Mesendoderm (in vitro differentiated cells): ENCODE data around the gene CPEB2.
"Not testable (repeated sequence)": the region's sequence is repeated elsewhere in the genome, so short reads cannot be mapped to it uniquely, and the experiment has no call there.

Experiments
- DNase-seq: peaks from one replicate; pipeline ENCODE4 v3.0.0; 2013
- H2AK5ac ChIP-seq: 2 replicates; pipeline ENCODE4 v1.6.1; 2013; ENCODE audit warnings: low read length, inconsistent platforms
- H2BK120ac ChIP-seq: 2 replicates; pipeline ENCODE4 v1.6.1; 2013; ENCODE audit warnings: low read depth, mild to moderate bottlenecking, low read length, moderate library complexity, mixed read lengths
- H2BK15ac ChIP-seq: replicated peaks from 2 replicates; pipeline ENCODE4 v1.6.1; 2013; ENCODE audit warnings: low read depth, mild to moderate bottlenecking, moderate library complexity
- H2BK5ac ChIP-seq: 2 replicates; pipeline ENCODE4 v1.6.1; 2013; ENCODE audit warnings: low read length, inconsistent platforms
- H3K18ac ChIP-seq: 2 replicates; pipeline ENCODE4 v1.6.1; 2013; ENCODE audit warnings: mild to moderate bottlenecking, low read length, mixed read lengths
- H3K23ac ChIP-seq: one replicate; pipeline ENCODE4 v1.6.1; 2013; ENCODE audit warnings: low read length
- H3K27ac ChIP-seq: 2 replicates; pipeline ENCODE4 v1.5.1; 2013; ENCODE audit warnings: low read depth, mild to moderate bottlenecking, inconsistent platforms, low read length, moderate library complexity
- H3K27me3 ChIP-seq: 2 replicates; pipeline ENCODE4 v1.6.1; 2013; ENCODE audit warnings: low read length, control low read depth, mild to moderate bottlenecking, inconsistent platforms; ENCODE audit not compliant: insufficient read depth, poor library complexity
- H3K36me3 ChIP-seq: 2 replicates; pipeline ENCODE4 v1.6.1; 2013; ENCODE audit warnings: low read length, inconsistent platforms; ENCODE audit not compliant: control insufficient read depth, insufficient read depth
- H3K4ac ChIP-seq: one replicate; pipeline ENCODE4 v1.6.1; 2013; ENCODE audit warnings: low read depth, mild to moderate bottlenecking, low read length, moderate library complexity
- H3K4me1 ChIP-seq: 2 replicates; pipeline ENCODE4 v1.6.1; 2013; ENCODE audit warnings: low read depth, low read length, inconsistent platforms; ENCODE audit not compliant: control insufficient read depth
- H3K4me2 ChIP-seq: 2 replicates; pipeline ENCODE4 v1.6.1; 2013; ENCODE audit warnings: low read length
- H3K4me3 ChIP-seq: 2 replicates; pipeline ENCODE4 v1.5.1; 2013; ENCODE audit warnings: mild to moderate bottlenecking, low read length
- H3K56ac ChIP-seq: one replicate; pipeline ENCODE4 v1.6.1; 2013; ENCODE audit warnings: low read length
- H3K79me1 ChIP-seq: 2 replicates; pipeline ENCODE4 v1.6.1; 2013; ENCODE audit warnings: low read length, inconsistent platforms
- H3K79me2 ChIP-seq: 2 replicates; pipeline ENCODE4 v1.6.1; 2013; ENCODE audit warnings: mild to moderate bottlenecking, low read length; ENCODE audit not compliant: control insufficient read depth, insufficient read depth
- H3K9ac ChIP-seq: 2 replicates; pipeline ENCODE4 v1.6.1; 2013; ENCODE audit warnings: low read length, inconsistent platforms
- H4K5ac ChIP-seq: one replicate; pipeline ENCODE4 v1.6.1; 2013; ENCODE audit warnings: low read length
- H4K8ac ChIP-seq: one replicate; pipeline ENCODE4 v1.6.1; 2013; ENCODE audit warnings: low read depth, mild to moderate bottlenecking, control low read depth, low read length, moderate library complexity
- WGBS: extraction: QIAGEN DNeasy Blood & Tissue Kit; methylation state at CpG from one replicate; pipeline ENCODE4 v1.1.7; 2013; ENCODE audit warnings: low lambda C conversion rate, missing lambda C conversion rate; ENCODE audit not compliant: insufficient coverage; ENCODE audit errors: extremely low coverage; 5-methylcytosine and 5-hydroxymethylcytosine counted together

Gene CPEB2

DNA sequence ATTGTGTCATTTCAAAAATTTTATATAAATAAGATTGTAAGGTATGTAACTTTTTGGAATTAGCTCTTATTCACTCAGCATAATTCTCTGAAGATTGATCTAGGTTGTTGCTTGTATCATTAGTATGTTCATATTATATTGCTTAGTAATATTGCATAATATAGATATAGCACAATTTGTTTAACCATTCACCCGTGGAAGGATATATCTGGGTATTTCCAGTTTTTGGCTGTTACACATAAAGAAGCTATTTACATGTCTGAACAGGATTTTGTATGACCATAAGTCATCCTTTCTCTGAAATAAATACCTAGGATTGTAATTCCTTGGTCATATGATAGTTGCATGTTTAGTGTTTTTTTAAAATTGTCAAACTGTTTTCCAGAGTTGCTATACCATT is 82.5 kb downstream of the CPEB2 start:
- Histone ChIP-seq H3K9ac (no peak overlapping the region), H4K8ac (no peak overlapping the region), H3K4ac (no peak overlapping the region), H3K27ac (no peak overlapping the region), H2BK5ac (no peak overlapping the region), H3K18ac (no peak overlapping the region), H2AK5ac (no peak overlapping the region), H3K4me2 (no peak overlapping the region), H3K23ac (no peak overlapping the region), H2BK120ac (no peak overlapping the region), H3K4me3 (no peak overlapping the region), H2BK15ac (no peak overlapping the region), H3K27me3 (no peaks in the 10 kb centered on the region), H3K36me3 (no peaks in the 10 kb centered on the region), H3K79me1 (no peaks in the 10 kb centered on the region), H4K5ac (no peak overlapping the region), H3K56ac (no peak overlapping the region), H3K4me1 (no peaks in the 10 kb centered on the region), H3K79me2 (no peaks in the 10 kb centered on the region)
- WGBS = no CpG with 5 or more reads among the region's 1 CpG
- DNase-seq = no peak

DNA sequence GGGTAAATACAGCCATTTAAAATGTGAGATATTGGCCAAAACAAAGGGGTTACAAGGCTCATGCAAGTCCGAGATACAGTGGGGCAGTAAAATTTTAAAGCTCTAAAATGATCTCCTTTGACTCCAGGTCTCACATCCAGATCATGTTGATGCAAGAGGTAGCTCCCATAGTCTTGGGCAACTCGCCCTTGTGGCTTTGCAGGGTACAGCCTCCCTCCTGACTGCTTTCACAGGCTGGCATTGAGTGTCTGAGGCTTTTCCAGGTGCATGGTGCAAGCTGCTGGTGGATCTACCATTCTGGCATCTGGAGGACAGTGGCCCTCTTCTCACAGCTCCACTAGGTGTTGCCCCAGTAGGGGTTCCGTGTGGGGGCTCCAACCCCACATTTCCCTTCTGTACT is 83.5 kb downstream of the CPEB2 start:
- H3K56ac ChIP-seq, H2BK5ac ChIP-seq, H3K18ac ChIP-seq, H3K4ac ChIP-seq, H2BK15ac ChIP-seq, H3K4me2 ChIP-seq, H2BK120ac ChIP-seq, H4K5ac ChIP-seq, H3K9ac ChIP-seq, H3K79me2 ChIP-seq, H3K27me3 ChIP-seq, H3K4me3 ChIP-seq, H3K36me3 ChIP-seq, H3K79me1 ChIP-seq, H3K4me1 ChIP-seq, H3K23ac ChIP-seq, DNase-seq, H4K8ac ChIP-seq, H2AK5ac ChIP-seq, H3K27ac ChIP-seq: not testable (repeated sequence)
- WGBS = no CpG with 5 or more reads among the region's 3 CpGs

DNA sequence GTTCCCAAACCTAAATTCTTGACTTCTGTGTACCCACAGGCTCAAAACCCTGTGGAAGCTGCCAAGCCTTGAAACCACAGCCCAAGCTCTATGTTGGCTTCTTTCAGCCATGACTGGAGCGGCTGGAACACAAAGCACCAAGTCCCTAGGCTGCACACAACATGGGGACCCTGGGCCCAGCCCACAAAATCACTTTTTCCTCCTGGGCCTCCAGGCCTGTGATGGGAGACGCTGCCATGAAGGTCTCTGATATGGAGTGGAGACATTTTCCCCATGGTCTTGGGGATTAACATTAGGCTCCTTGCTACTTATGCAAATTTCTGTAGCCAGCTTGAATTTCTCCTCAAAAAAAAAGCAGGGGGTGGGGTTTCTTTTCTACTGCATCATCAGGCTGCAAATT is 84.0 kb downstream of the CPEB2 start:
- not testable (repeated sequence) for H2AK5ac ChIP-seq, DNase-seq, H3K36me3 ChIP-seq, H2BK120ac ChIP-seq, H3K27me3 ChIP-seq, H4K5ac ChIP-seq, H3K79me1 ChIP-seq, H3K4me3 ChIP-seq, H3K4me1 ChIP-seq, H4K8ac ChIP-seq, H3K4me2 ChIP-seq, H3K56ac ChIP-seq, H3K18ac ChIP-seq, H3K23ac ChIP-seq, H2BK5ac ChIP-seq, H3K4ac ChIP-seq, H3K9ac ChIP-seq, H3K27ac ChIP-seq, H3K79me2 ChIP-seq, H2BK15ac ChIP-seq
- WGBS = no CpG with 5 or more reads among the region's 2 CpGs

DNA sequence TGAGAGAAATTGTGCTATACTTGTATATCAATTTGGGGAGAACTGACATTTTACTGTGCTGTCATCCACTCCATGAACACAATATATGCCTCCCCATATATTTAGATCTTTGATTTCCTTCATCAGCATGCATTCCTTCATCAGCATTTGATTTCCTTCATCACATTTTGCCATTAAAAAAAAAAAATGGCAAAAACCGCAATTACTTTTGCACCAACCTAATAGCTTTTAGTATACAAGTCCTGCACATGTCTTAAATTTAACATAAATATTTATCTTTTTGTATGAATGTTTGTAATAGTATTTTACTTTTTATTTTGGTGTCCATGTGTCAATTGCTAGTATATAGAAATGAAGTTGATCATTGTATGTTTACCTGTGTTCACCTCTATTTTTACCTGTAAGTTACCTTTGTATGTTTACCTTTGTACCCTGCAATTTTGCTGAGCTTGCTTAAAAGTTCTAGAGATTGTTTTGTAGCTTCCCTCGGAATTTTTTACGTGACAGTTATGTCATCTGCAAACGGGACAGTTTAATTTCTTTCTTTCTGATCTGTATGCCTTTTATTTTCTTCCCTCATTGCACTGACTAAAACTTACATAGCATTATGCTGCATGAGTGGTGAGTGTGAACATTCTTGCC is 86.2 kb downstream of the CPEB2 start:
- no CpG with 5 or more reads among the region's 4 CpGs for WGBS

DNA sequence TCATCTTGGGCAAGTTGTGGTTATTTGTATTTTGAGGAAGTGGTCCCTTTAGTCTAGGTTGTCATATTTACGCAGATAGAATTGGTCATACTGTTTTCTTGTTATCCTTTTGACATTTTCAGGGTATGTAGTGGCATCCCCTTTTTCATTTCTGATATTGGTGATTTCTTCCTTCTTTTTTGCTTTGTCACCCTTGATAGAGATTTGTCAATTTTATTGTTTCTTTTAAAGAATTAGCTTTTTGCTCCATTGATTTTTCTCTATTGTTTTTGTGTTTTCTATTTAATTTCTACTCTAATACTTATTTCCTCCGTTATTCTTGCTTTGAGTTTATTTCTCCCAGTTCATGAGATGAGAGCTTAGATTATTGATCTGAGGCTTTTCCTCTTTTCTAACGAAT is 87.7 kb downstream of the CPEB2 start:
- DNase-seq = no peak
- H2BK120ac ChIP-seq = no peak overlapping the region
- no peak overlapping the region for H3K4ac ChIP-seq
- no peak overlapping the region for H3K4me3 ChIP-seq
- no peak overlapping the region for H2BK15ac ChIP-seq
- H3K27me3 ChIP-seq = no peaks in the 10 kb centered on the region
- no peak overlapping the region for H3K27ac ChIP-seq
- H4K8ac ChIP-seq = no peak overlapping the region
- no peaks in the 10 kb centered on the region for H3K4me1 ChIP-seq
- H3K36me3 ChIP-seq = no peaks in the 10 kb centered on the region
- no peak overlapping the region for H2BK5ac ChIP-seq
- no peak overlapping the region for H4K5ac ChIP-seq
- no peak overlapping the region for H2AK5ac ChIP-seq
- no peak overlapping the region for H3K56ac ChIP-seq
- H3K79me2 ChIP-seq = no peaks in the 10 kb centered on the region
- no peak overlapping the region for H3K23ac ChIP-seq
- no peak overlapping the region for H3K9ac ChIP-seq
- no peak overlapping the region for H3K18ac ChIP-seq
- no peak overlapping the region for H3K4me2 ChIP-seq
- H3K79me1 ChIP-seq = no peaks in the 10 kb centered on the region
- WGBS = no CpG with 5 or more reads among the region's 3 CpGs

More for the DNA sequence above, 86.2 kb downstream of the CPEB2 start:
- Histone ChIP-seq H3K4ac (no peak overlapping the region), H3K23ac (no peak overlapping the region), H3K4me1 (no peaks in the 10 kb centered on the region), H3K79me2 (no peaks in the 10 kb centered on the region), H3K79me1 (no peaks in the 10 kb centered on the region), H2BK5ac (no peak overlapping the region), H2BK120ac (no peak overlapping the region), H3K56ac (no peak overlapping the region), H2AK5ac (no peak overlapping the region), H3K4me2 (no peak overlapping the region), H2BK15ac (no peak overlapping the region), H3K27ac (no peak overlapping the region), H3K9ac (no peak overlapping the region), H3K4me3 (no peak overlapping the region), H3K27me3 (no peaks in the 10 kb centered on the region), H3K18ac (no peak overlapping the region), H4K5ac (no peak overlapping the region), H4K8ac (no peak overlapping the region), H3K36me3 (no peaks in the 10 kb centered on the region)
- DNase-seq = no peak

DNA sequence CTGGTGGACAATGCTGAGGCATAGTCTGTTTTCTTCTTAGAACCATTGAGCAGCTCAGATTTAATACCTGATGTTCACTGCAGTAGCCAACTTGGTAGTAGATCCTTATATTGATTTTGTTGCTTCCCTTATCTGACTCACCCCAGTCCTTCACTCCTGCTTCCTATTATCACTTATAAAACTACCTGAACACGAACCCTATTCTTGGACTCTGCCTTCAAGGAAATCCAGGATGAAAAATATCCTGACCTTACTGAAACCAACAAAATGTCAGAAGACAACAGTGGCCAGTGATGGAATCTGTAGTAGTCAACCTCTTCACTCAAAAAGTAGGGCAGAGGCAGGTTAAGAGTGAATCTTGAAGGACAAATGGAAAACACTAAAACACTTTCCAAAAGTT is 98.1 kb downstream of the CPEB2 start:
- H4K5ac ChIP-seq = no peak overlapping the region
- no peak overlapping the region for H3K9ac ChIP-seq
- H3K4me3 ChIP-seq = no peak overlapping the region
- no peaks in the 10 kb centered on the region for H3K79me1 ChIP-seq
- no peak overlapping the region for H3K4me2 ChIP-seq
- no peak overlapping the region for H3K4ac ChIP-seq
- H3K23ac ChIP-seq = no peak overlapping the region
- H2BK5ac ChIP-seq = no peak overlapping the region
- H2BK15ac ChIP-seq = no peak overlapping the region
- WGBS = no CpG with 5 or more reads among the region's 1 CpG
- H3K27ac ChIP-seq = no peak overlapping the region
- H3K18ac ChIP-seq = no peak overlapping the region
- H3K4me1 ChIP-seq = no peaks in the 10 kb centered on the region
- H3K27me3 ChIP-seq = no peaks in the 10 kb centered on the region
- H3K79me2 ChIP-seq = no peaks in the 10 kb centered on the region
- no peak overlapping the region for H4K8ac ChIP-seq
- no peak overlapping the region for H2AK5ac ChIP-seq
- H2BK120ac ChIP-seq = no peak overlapping the region
- DNase-seq = no peak
- H3K36me3 ChIP-seq = no peaks in the 10 kb centered on the region
- H3K56ac ChIP-seq = no peak overlapping the region
